ENCODE results near the gene TYMP.

The TYMP gene

DNA sequence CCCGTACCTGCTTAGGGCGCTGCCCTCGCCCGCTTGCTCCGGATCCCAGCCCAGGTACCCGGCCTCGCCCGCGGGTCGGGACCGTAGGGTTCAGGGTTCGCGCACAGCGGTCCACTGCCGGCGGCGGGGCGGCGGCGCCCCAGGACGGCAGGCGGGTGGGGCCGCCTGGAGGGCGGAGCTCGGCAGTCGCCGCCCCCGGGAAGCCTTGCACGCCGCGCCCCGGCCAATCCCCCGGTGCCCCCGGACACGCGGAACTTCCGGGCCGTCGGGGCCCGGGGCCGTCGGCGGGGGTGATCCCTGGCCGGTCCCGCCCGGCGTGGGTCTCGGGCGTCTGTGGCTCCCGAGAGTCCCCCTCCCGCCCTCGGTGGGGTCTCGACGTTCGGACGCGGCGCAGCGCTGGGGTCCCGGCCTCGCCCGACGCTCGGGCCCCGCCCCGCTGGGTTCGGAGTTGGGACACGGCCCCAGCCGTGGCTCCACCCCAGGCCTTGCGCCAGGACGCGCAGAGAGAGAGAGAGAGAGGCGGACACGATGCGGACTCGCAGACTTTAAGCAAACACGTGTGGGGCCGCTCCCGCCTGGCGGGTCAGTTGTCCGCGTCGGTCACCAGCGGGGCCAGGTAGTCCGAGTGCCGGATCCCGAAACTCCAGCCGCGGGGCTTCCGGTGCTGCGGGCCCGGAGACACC, at the start of gene TYMP:
TYMP (minus strand) TSS at position 116 of the 683 bp plus-strand sequence. CDS start 303 bp downstream, outside the sequence.
- no peak for DNase-seq (ENCODE audit: low read depth)

- DNase-seq (ENCODE audit: low read depth) = no peak
These were observed 49.0 kb upstream of the TYMP start for GRCh38 chr22:50578776-50579310.

DNA sequence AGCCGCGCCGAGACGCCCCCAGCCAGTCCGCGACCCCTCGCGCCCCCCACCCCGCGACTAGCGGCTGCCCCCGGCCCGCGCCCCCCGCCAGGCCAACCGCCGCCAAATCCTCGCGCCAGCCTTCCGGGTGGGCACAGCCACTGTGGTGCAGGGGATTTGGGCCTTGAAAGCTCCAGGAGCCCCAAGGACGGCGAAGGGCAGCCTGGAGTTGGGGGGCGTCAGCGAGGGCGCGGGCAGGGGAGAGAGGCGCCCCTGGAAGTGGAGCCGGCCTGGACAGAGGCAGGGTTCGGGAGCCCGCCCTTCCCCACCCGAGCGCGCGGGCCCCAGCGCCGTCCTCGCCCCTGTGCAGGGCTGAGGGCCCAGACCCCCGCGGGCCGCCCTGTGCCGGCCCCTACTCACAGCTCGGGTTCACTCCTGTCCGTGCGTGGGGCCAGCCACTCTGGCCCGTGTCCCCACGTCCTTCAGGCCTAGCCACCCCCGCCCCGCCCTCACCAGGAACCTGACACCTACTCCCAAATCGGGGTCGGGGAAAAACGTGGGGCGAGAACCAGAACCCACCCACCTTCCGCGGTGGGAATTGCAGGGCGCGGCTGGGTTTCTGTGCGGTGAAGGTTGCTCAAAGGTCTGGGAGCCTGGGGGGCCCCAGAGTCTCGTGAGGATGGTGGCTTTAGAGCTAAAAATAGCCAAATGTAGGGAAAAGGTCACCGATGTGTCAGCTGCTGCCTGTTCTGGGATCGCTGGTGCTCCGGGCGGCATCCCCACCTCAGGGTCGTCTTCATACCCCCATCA, 48.4 kb upstream of the TYMP start, which contains the start of gene CPT1B:
CPT1B (minus strand) TSS at position 441 of the 789 bp plus-strand sequence. CDS start 512 bp downstream, outside the sequence.
- DNase-seq (ENCODE audit: low read depth) = no peak

GRCh38 chr22:50577697-50577986, 47.8 kb upstream of the TYMP start:
- DNase-seq (ENCODE audit: low read depth) = no peak

DNA sequence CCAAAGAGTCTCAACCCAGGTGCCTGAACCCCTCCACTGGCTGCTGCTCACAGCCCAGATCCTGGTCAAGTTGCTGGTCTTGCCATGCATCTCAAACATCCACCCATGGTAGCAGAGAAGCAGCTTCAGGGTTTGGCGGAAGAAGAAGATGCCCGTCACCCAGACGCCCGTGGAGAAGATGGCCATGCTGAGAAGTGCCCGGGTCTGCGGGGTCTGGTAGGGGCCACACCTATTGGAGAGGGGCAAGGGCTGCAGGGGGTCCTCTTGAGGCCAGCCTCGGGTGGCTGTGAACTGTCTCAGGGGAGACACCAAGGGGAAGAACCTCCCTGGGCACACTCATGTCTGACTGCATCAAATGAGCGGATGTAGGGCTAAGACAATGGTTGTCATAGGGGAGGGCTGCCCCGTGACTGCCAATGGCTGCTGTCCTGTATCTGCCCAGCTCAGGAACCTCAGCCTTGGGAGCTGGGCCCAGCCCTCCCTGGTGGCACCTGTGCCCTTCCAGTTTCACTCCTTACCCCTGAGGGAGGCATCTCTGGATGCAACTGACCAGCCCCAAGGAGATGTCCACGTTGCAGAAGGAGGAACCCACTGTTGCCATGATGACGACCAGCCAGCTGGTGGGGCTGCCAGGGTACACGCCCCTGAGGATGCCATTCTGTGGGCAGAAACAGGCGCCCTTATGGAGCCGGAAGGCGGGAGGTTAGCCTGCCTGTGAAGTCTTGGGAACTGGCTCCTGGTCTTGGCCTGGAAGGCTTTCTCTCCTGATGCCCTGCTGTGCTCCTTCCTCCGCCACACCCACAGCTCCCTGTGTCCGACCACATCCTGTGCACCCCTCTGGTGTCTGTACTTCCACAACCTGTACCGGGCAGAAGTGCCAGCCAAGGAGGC, 47.2 kb upstream of the TYMP start:
- DNase-seq (ENCODE audit: low read depth) = no peak

GRCh38 chr22:50576070-50576469, 46.3 kb upstream of the TYMP start:
- DNase-seq (ENCODE audit: low read depth) = no peak

GRCh38 chr22:50575426-50575941, 45.7 kb upstream of the TYMP start:
- no peak for DNase-seq (ENCODE audit: low read depth)

GRCh38 chr22:50574383-50574755, 44.6 kb upstream of the TYMP start:
- DNase-seq (ENCODE audit: low read depth) = no peak

GRCh38 chr22:50573491-50574382, 43.9 kb upstream of the TYMP start:
- no peak for DNase-seq (ENCODE audit: low read depth)

GRCh38 chr22:50572965-50573364, 43.2 kb upstream of the TYMP start:
- DNase-seq (ENCODE audit: low read depth) = no peak

DNA sequence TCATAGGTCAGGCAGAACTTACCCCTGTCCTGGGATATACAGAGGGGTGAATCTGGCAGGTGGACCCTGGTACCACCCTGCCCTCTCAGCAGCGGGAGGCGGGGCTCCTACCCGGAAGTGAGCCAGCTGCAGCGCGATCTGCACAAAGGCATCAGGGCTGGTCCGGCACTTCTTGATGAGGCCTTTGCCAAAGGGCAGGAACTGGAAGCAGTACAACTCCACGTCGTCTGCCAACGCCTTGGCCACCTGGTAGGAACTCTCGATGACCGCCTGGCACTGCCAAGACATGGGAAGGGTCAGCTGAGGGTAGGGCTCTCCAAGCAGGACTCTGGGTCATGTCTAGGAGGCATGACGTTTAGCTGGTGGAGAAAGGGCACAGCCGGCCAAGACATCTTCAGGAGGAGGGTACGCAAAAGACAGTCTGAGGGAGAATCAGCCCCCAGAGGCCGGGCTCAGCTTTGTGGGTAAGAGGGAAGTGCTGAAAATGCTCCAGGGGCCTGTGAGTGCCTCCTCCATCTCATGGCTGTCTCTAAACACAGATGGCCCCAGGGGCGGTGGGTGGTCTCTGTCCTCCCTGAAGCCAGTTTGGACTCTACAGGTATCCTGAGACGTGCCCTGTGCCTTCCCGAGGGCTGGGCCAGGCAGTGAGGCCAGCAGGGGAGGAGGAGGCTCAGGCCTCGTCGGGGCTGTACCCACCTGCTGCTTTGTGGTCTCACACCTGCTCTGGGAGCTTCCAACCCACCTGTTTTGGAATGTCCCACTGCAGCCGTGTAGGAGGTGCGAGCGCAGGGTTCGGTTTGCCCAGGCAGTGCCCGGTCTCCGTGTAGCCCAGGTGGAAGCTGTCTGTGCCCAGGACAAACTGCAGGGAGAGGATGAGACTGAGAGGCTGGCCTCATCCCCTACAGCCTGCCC, 41.7 kb upstream of the TYMP start:
- no peak for DNase-seq (ENCODE audit: low read depth)

DNA sequence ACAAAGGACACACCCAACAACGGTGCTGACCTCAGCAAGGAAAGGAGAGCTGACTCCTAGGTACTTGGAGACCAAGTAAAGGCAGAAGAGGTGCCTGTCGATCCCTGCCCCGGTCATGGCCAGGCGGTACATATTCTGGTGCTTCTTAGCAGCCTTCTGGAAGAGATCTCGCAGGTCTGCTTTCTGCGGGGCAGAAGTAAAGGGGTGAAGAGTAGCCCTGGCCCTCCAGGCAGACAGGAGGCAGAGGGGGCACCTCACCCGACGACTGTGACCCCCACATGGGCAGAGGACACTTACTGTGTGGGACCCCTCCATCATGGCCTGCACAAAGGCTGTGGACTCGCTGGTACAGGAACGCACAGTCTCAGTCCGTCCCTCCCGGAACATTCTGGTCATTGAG, 41.0 kb upstream of the TYMP start:
- no peak for DNase-seq (ENCODE audit: low read depth)

DNA sequence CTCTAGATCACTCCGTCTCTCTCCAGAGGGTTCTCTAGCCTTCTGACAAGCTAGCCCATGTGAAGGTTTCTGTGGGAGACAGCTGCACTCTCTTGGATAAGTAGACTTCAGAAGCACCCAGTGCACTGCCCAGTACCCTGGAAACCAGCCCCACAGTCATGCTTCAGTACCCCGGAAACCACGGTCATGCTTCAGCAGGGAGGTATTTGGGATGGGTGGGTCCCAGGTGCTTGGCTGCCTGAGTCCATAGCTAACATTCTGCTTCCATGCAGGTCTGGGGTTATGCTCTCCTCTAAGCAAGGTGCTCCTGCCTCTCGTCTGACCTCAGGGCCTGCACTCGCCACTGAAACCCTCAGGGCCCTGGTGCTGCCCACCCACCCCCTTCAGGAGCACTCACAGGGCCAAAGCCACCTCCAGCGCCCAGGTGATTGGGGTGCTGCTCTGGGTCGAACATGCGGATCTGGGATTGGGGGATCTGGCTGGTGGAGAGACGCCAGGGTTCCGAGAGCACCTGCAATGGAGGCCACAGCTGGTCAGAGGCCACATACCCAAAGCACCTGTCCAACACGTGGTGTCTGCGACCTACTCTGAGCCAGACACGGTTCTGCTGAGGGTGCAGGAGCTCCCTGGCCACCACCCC, 40.2 kb upstream of the TYMP start:
- no peak for DNase-seq (ENCODE audit: low read depth)

DNA sequence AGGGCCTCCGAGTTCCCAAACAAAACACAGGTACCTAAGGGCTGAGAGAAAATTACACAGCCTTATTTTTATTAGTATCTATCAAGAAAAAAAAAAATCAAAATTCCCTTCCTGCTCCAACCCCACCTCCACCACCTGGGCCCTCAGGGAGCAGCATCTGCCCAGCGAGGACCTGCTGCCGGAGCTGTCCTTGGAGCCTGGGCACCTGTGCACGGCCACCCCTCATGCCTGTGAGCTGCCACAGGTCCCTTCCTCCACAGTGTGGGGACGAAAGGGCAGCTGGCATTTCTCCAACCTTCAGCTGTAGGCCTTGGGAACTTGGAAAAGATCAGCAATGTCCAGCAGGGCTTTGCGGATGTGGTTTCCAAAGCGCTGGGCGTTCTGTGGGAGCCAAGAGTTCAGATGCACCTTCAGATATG, 39.2 kb upstream of the TYMP start:
- no peak for DNase-seq (ENCODE audit: low read depth)

DNA sequence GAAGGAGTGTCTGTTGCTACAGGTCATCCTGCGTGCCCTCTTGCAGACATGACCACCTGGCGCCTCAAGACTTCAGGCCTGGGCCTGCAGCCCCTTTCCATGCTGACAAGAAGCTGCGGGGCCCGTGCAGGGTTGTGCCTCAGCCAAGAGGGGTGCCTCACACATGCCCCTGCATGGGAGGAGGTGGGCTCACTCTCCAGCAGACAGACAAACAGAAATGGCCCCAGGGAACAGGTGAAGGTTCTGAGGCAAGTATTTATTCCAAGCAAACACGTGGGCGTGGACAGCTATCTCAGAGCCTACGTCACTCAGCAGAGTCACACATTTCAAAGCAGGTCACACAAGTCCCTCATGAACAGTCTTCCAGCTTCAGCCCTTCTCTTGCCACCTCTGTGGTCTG, 38.8 kb upstream of the TYMP start:
- no peak for DNase-seq (ENCODE audit: low read depth)

DNA sequence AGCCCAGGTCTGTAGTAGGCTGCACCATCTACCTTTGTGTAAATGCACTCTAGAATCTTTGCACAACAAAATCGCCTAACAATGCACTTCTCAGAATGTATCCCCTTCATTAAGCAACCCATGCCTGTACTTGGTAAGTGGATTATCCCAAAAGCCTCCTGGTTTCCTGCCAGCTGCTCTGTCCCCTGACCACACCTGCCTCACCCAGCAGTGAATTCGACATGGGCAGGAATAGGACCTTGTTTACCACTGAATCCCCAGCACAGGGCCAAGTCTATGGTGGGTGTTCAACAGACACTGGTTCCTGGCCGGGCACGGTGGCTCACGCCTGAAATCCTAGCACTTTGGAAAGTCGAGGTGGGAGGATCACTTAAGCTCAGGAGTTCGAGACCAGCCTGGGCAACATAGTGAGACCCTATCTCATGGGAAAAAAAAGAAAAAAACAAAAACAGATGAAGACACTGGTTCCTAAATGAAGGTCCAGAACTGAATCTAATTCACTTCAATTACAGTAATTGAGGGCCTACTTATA, 38.0 kb upstream of the TYMP start:
- DNase-seq (ENCODE audit: low read depth) = no peak

DNA sequence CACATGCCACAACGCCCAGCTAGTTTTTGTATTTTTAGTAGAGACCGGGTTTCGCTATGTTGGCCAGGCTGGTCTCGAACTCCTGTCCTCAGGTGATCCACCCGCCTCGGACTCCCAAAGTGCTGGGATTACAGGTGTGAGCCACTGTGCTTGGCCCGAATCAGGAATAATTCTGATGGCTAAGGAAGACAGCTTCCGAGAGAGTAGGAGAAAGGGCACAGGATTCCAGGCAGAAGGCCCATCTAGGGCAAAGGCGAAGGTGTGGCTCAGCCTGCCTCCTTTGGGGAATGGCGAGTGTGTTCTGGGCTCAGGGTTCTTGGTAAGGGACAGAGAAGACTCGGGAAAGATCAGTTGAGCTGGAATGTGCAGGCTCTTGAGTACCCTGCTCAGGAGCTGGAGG, 34.5 kb upstream of the TYMP start:
- no peak for DNase-seq (ENCODE audit: low read depth)

- DNase-seq (ENCODE audit: low read depth) = no peak
These were observed 33.8 kb upstream of the TYMP start for GRCh38 chr22:50563413-50564160.
